Thymus (tissue), 11 donors: Measurements from ENCODE around the gene ABHD16B. TPM values are rescaled to one million over a fixed set of nuclear protein-coding genes. Genes with fewer than 3 reads are reported as not detected.

Experiments used
- DNase-seq, 9 donors: peaks; one replicate each; pipeline ENCODE4 v3.0.0-alpha.2; 2013; ENCODE audit warnings: low spot score in 9 of 9, low read depth in 6 of 9, missing footprints in 1 of 9
- H3K27ac ChIP-seq, 2 donors: one replicate each; pipeline ENCODE4 v1.5.1; 2013; ENCODE audit warnings: control low read depth in 1 of 2, low read depth in 1 of 2, low read length in 1 of 2, mild to moderate bottlenecking in 1 of 2, moderate library complexity in 1 of 2
- H3K27me3 ChIP-seq, 2 donors: one replicate each; pipeline ENCODE4 v1.5.1; 2013; ENCODE audit warnings: low read length in 1 of 2; ENCODE audit not compliant: control insufficient read depth in 2 of 2, insufficient read depth in 1 of 2
- H3K36me3 ChIP-seq, 2 donors: one replicate each; pipeline ENCODE4 v1.5.1; 2013; ENCODE audit warnings: low read length in 1 of 2, mild to moderate bottlenecking in 1 of 2, moderate library complexity in 1 of 2; ENCODE audit not compliant: control insufficient read depth in 2 of 2, insufficient read depth in 2 of 2
- H3K4me1 ChIP-seq, 2 donors: one replicate each; pipeline ENCODE4 v1.5.1; 2013; ENCODE audit warnings: low read length in 2 of 2; ENCODE audit not compliant: control insufficient read depth in 2 of 2, insufficient read depth in 2 of 2
- H3K4me3 ChIP-seq, 2 donors: one replicate each; pipeline ENCODE4 v1.5.1; 2013; ENCODE audit warnings: low read length in 2 of 2, control low read depth in 1 of 2, mild to moderate bottlenecking in 1 of 2
- H3K9me3 ChIP-seq, 2 donors: one replicate each; pipeline ENCODE4 v1.5.1; 2013; ENCODE audit warnings: low read length in 1 of 2, mild to moderate bottlenecking in 1 of 2; ENCODE audit not compliant: control insufficient read depth in 2 of 2, insufficient read depth in 1 of 2
- WGBS: extraction: QIAGEN DNeasy Blood & Tissue Kit; methylation state at CpG from one replicate; pipeline ENCODE4 v1.1.7; 2013; 5-methylcytosine and 5-hydroxymethylcytosine counted together
- polyA plus RNA-seq: library from polyadenylated mRNA; stranded (reverse); fragments of 200-250 nt; gene quantifications from one replicate; pipeline ENCODE4 v1.2.3, GENCODE V29; 2013
- total RNA-seq: library from RNA; stranded (reverse); fragments of 120-200 nt; gene quantifications from one replicate; pipeline ENCODE4 v1.2.4, GENCODE V29; 2013
- donor health status: healthy.

Gene ABHD16B
- total and polyA plus RNA-seq, 2 donors: 0.57 TPM; not detected in 1

DNA sequence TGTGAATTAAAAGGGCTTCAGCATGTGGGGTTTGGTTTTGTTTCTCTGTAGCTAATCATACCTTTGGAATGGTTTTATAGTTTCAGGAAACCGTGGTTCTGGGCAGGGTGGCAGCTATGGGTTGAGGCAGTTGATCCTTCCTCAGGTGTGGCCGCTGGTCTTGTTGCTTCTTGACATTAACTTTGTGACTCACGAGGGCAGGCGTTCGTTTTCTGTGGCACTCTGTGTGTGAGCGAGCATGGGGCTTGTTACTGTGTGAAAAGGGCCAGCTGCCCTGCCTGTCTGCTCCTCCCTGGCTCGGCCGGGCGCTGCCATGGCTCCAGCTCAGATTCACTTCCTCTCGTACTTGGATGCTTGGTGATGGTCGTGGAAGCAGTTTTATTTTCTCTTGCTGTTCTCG lies 49.9 kb downstream of the ABHD16B start:
- Histone ChIP-seq H3K27ac (no peak overlapping the region), H3K27me3 (no peaks in the 10 kb centered on the region), H3K9me3 (peaks cover 2 to 12% of the 10 kb centered on the region in 2 donors), H3K4me1 (peaks cover 0 to 2% of the 10 kb centered on the region in 2 donors), H3K4me3 (no peak overlapping the region), H3K36me3 (peaks cover 5 to 7% of the 10 kb centered on the region in 2 donors)
- 69% methylated on average over 12 of the region's 12 CpGs for WGBS
- no peak for DNase-seq

Other genes starting within 250 kb of the ABHD16B start
- gene GMEB2, start 234.4 kb upstream of the ABHD16B start, total RNA-seq: 9.3 TPM
- 16.3 TPM for gene GMEB2, start 234.4 kb upstream of the ABHD16B start, polyA plus RNA-seq
- gene STMN3, start 208.1 kb upstream of the ABHD16B start, total RNA-seq: 71.5 TPM
- 77.9 TPM for gene STMN3, start 208.1 kb upstream of the ABHD16B start, polyA plus RNA-seq
- 8.1 TPM for gene RTEL1, start 203.2 kb upstream of the ABHD16B start, total RNA-seq
- gene RTEL1, start 203.2 kb upstream of the ABHD16B start, polyA plus RNA-seq: 18.8 TPM
- gene TNFRSF6B, start 164.8 kb upstream of the ABHD16B start, total RNA-seq: 13.5 TPM
- gene TNFRSF6B, start 164.8 kb upstream of the ABHD16B start, polyA plus RNA-seq: 34.7 TPM
- 39.2 TPM for gene ARFRP1, start 153.5 kb upstream of the ABHD16B start, total RNA-seq
- gene ARFRP1, start 153.5 kb upstream of the ABHD16B start, polyA plus RNA-seq: 94.0 TPM
- gene ZGPAT, start 153.5 kb upstream of the ABHD16B start, total RNA-seq: 16.5 TPM
- gene ZGPAT, start 153.5 kb upstream of the ABHD16B start, polyA plus RNA-seq: 66.6 TPM
- 80.5 TPM for gene LIME1, start 124.8 kb upstream of the ABHD16B start, total RNA-seq
- 181 TPM for gene LIME1, start 124.8 kb upstream of the ABHD16B start, polyA plus RNA-seq
- gene SLC2A4RG, start 121.7 kb upstream of the ABHD16B start, total RNA-seq: 33.4 TPM
- gene SLC2A4RG, start 121.7 kb upstream of the ABHD16B start, polyA plus RNA-seq: 66.1 TPM
- gene ZBTB46, start 30.2 kb upstream of the ABHD16B start, total RNA-seq: 5.8 TPM
- 3.7 TPM for gene ZBTB46, start 30.2 kb upstream of the ABHD16B start, polyA plus RNA-seq
- 37.9 TPM for gene TPD52L2, start 3.8 kb downstream of the ABHD16B start, total RNA-seq
- gene TPD52L2, start 3.8 kb downstream of the ABHD16B start, polyA plus RNA-seq: 73.2 TPM
- 26.1 TPM for gene DNAJC5, start 33.6 kb downstream of the ABHD16B start, total RNA-seq
- gene DNAJC5, start 33.6 kb downstream of the ABHD16B start, polyA plus RNA-seq: 23.3 TPM
- 21.2 TPM for gene UCKL1, start 94.9 kb downstream of the ABHD16B start, total RNA-seq
- 51.8 TPM for gene UCKL1, start 94.9 kb downstream of the ABHD16B start, polyA plus RNA-seq
- 10.0 TPM for gene ZNF512B, start 108.4 kb downstream of the ABHD16B start, total RNA-seq
- 13.4 TPM for gene ZNF512B, start 108.4 kb downstream of the ABHD16B start, polyA plus RNA-seq
- gene SAMD10, start 118.1 kb downstream of the ABHD16B start, total RNA-seq: 3.4 TPM
- 10.5 TPM for gene SAMD10, start 118.1 kb downstream of the ABHD16B start, polyA plus RNA-seq
- gene PRPF6, start 119.6 kb downstream of the ABHD16B start, total RNA-seq: 45.1 TPM
- gene PRPF6, start 119.6 kb downstream of the ABHD16B start, polyA plus RNA-seq: 56.1 TPM
- gene C20orf204, start 174.7 kb downstream of the ABHD16B start, total RNA-seq: 17.0 TPM
- 8.2 TPM for gene C20orf204, start 174.7 kb downstream of the ABHD16B start, polyA plus RNA-seq
- gene SOX18, start 188.1 kb downstream of the ABHD16B start, total RNA-seq: 0.66 TPM
- 17.2 TPM for gene SOX18, start 188.1 kb downstream of the ABHD16B start, polyA plus RNA-seq
- 24.6 TPM for gene TCEA2, start 201.7 kb downstream of the ABHD16B start, total RNA-seq
- 53.2 TPM for gene TCEA2, start 201.7 kb downstream of the ABHD16B start, polyA plus RNA-seq
- 42.8 TPM for gene RGS19, start 218.0 kb downstream of the ABHD16B start, total RNA-seq
- gene RGS19, start 218.0 kb downstream of the ABHD16B start, polyA plus RNA-seq: 27.2 TPM
- gene OPRL1, start 218.6 kb downstream of the ABHD16B start, total RNA-seq: 1.4 TPM
- gene OPRL1, start 218.6 kb downstream of the ABHD16B start, polyA plus RNA-seq: 1.1 TPM
- gene LKAAEAR1, start 222.9 kb downstream of the ABHD16B start, total RNA-seq: 0.80 TPM
- 0.14 TPM for gene LKAAEAR1, start 222.9 kb downstream of the ABHD16B start, polyA plus RNA-seq
- not detected for gene NPBWR2, start 246.1 kb downstream of the ABHD16B start, total RNA-seq
- 0.02 TPM for gene NPBWR2, start 246.1 kb downstream of the ABHD16B start, polyA plus RNA-seq